GM18508 (cell line): ENCODE data around the gene RNF5.
"Not testable (repeated sequence)": the region's sequence is repeated elsewhere in the genome, so short reads cannot be mapped to it uniquely, and the experiment has no call there.

Experiments used
- ATAC-seq: cut with Tn5 transposase; IDR thresholded peaks from one replicate; pipeline ENCODE4 v1.9.1; 2021; ENCODE audit warnings: moderate number of reproducible peaks; ENCODE audit not compliant: insufficient read depth, unreplicated experiment

RNF5 gene

DNA sequence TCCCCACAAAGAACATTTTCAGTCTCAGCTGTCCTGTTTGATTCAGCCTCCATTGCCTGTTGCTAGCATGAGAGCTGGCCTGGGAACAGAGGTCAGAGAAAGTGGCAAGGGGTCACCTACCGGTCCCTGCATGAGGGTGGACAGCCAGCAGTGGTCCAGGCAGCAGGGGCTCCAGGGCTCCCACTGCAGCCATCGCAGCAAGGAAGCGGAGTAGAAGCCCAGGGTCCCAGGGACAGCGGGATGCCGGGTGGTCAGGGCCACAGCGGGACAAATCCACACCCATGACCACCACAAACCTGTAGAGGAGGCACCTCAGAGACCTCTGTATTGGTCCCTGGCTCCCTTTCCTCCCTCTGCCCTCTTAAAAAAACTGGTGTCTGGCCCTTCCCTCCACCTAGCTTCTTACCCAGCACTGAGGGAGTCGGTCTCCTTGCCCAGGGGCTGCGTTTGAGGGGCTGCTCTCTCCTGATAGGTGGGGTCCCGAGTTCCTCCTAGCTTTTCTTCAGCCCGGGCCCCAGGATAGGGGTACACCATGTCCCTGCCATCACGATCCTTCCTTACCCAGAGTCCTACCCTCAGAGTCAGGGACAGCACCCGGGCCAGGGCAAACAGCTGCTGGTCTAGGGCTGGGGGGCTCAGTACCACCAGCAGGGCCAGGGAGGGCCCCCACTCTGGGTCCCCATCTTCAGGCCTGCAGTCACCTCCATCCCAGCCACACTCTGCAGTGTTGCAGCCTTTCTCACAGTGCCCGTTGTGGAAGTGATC lies 22.7 kb downstream of the RNF5 start:
- no peak for ATAC-seq

DNA sequence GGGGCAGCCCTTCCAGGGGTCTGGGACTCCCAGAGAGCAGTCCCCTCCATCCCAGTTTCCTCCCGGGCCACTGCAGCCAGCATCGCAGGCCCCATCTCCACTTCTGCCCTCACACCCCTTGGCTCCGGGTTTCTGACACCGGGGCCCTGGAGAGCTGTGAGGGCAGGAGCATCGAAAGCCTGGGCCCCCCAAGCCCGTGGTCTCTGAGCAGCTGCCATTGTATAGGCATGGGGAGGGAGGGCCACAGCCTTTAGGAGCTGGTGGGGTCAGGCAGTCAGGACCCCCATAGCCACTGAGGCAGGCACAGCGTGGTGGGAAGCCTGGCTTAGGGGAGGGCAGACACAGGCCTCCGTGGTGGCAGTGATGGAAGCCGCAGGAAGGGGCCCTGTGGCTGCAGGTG lies 24.0 kb downstream of the RNF5 start:
- no peak for ATAC-seq

DNA sequence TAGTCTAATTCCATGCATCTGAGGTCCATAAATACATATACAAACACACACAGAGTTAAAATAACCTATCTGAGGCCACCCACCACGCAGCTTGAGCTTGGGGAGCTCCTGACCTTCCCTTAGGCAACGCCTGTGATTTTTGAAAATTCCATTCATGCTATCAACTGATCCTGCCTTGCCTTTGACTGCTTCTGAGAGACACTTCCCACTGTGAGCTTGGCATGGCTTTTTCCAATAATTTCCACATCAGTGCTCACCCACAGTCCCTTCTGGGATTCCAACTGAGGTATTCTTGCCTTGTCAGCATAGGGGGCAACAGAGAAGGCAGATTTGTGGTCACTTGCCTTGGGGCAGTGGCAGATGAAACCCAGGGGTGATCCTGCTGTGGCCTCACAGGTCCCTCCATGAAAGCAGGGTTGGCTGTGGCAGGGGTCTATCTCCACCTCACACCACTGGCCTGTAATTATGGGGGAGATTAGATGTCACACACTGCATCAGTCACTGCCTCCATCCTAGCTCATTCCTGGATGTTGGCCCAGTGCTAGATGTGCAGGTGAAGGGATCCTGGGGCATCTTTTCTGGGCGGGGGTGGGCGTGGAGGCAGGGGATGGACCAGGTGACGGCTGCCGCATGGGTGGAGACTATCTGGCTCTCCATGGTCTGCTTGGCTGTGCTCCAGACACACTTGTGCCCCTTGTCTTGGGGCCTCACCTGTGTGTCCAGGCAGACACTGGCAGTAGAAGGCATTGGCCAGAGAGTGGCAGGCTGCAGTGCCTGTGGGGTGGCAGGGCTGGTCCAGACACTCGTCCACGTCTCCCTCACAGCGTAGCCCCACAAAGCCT lies 25.4 kb downstream of the RNF5 start:
- no peak for ATAC-seq

DNA sequence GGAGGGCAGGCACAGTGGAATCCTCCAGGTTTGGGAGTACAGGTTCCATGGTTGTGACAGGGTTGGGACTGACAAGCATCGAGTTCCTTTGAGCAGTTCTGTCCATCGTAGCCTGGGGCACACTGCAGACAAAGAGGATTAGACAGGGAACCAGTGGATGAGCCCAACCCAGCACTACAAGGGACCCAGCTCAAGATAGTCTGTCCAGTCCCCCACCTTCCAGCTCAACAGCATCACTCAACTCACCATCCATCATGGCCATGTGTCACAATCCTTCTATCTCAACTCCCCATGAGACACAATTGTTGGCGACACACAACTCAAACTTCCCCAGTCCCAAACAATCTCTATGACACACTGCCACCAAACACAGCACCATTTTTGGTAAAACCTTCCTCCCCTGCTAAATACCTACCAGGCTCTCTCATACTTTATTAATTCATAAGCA lies 26.1 kb downstream of the RNF5 start:
- no peak for ATAC-seq

DNA sequence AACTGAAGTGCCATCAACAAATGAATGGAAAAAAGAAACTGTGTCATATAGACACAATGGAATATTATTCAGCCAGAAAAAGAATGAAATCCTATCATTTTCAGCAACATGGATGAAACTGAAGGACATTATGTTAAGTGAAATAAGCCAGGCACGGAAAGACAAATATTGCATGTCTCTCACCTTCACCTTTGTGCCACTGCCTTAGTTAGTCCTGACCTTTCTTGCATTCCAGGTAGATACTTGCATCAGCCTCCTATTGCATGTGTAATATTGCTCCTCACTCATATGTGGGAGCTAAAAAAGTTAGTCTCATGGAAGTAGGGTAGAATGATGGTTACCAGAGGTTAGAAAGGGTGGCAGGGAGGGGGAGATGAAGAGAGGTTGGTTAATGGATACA lies 30.8 kb downstream of the RNF5 start:
- no peak for ATAC-seq

DNA sequence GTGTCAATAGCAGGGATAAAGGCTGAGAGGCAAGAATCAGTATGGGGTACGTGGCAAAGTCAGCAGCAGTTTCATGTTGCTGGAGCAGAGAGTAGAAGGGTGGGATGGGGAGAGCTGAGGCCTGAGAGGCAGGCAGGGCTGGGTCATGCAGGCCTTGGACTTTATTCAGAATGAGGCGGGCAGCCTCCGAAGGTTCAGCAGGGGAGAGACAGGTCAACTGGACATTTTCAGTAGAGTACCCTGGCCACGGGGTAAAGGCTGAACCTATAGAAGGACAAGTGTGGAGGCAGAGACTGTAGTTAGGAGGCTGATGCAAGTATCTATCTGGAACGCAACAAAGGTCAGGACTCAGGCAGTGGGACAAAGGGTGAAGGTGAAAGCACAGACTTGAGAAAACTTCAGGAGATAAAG lies 32.0 kb downstream of the RNF5 start:
- no peak for ATAC-seq

DNA sequence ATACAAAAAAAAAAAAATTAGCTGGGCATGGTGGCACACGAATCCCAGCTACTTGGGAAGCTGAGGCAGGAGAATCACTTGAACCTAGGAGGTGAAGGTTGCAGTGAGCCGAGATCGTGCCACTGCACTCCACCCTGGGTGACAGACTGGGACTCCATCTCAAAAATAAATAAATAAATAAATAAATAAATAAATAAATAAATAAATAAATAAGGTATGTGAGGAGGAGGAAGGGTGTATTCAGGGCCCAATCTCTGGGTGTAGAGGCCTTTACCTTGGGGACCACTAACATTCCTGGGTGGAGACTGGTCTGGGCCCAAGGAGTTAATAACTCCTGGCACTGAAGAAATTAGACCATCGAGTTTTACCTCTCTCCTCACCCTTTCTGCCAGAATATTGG lies 33.2 kb downstream of the RNF5 start:
- ATAC-seq: not testable (repeated sequence)

DNA sequence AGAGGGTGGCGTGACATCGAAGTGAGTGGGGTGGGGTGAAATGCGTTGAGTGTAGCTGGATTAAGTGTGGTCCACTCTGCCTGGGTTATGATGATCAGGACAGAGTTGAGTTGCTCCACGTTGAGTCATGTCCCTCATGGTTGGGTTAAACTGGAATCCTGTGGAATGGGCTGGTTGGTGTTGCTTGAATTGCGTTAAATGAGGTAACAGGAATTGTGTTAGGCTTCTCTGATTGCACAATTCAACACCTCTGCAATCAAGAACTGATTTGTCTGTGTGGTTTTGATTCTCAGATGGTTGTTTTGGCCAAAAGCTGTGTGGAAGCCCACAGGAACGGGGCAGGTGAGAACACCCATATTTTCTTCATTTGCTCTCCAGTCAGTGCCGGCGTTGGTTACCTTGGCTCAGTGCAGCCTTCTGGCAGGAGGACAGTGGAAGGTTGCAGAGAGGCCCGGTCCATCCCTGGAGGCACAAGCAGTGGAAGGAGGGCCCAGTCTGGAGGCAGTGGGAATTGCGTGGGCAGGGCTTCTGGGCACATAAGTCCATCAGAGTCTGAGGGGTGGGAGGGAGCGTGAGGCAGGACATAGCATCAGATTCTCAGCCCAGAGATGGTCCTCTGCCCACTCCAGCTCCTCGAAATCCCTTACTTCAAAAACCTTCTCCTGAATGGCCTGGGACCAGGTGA lies 34.0 kb downstream of the RNF5 start:
- ATAC-seq: no peak

DNA sequence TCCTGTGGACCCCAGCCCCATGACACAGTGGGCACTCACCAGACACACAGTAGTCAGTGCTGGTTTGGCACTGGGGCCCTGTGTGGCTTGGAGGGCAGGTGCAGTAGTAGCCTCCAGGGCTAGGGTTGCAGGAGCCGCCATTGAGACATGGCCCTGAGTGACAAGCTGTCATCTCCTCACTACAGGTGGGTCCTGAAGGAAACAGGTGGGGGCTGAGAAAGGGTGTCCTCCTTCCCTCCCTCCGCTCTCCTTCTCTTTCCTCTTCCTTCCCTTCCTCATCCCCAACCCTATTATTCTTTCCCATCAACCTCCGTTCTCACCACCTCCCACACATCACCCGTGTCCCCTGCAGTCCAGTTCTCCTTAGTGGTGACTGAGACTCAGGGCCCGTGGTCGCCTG lies 35.4 kb downstream of the RNF5 start:
- no peak for ATAC-seq

DNA sequence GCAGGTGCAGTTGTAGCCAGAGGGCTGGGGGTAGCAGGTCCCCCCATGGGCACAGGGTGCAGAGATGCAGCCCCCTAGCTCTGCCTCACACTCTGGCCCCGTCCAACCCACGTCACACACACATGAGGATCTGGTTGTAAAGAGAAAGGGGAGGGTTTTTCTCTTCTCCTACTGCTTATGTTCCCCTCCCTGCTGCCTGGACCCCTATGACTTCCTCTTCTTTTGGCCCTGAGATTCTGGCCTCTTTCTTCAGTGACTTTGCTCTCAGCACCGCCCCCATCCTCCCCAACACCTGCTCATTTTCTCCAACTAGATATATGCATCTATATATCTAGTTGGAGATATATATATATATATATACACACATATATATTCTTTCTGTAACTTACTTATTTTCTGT lies 35.9 kb downstream of the RNF5 start:
- ATAC-seq: no peak

DNA sequence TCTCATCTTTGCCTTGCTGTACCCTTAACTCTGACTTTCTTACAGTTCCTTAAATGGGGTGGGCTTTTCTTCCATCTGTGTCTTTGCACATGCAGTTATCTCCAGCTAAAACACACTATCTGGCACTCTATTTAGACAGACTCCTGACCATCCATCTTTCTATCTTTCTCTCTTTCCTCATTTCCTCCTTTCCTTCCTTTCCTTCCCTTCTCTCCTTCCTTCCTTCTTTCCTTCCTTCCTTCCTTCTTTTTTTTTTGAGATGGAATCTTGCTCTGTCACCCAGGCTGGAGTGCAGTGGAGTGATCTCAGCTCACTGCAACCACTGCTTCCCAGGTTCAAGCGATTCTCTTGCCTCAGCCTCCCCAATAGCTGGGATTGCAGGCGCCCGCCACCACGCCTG lies 37.4 kb downstream of the RNF5 start:
- no peak for ATAC-seq

DNA sequence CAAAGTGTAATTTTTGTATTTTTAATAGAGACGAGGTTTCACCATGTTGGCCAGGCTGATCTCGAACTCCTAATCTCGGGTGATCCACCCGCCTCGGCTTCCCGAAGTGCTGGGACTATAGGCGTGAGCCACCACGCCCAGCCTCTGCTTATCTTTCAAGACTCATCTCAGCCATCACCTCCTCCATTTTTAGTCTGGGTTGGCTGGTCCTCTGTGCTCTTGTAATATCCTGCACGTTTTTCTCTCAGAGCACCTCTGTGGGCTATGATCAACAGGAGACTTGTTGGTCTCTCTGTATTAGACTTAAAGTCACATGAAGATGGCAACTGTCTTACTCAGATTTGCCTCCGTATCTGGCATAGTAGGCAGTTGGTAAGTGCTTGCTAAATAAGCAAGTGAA lies 38.1 kb downstream of the RNF5 start:
- ATAC-seq: no peak

DNA sequence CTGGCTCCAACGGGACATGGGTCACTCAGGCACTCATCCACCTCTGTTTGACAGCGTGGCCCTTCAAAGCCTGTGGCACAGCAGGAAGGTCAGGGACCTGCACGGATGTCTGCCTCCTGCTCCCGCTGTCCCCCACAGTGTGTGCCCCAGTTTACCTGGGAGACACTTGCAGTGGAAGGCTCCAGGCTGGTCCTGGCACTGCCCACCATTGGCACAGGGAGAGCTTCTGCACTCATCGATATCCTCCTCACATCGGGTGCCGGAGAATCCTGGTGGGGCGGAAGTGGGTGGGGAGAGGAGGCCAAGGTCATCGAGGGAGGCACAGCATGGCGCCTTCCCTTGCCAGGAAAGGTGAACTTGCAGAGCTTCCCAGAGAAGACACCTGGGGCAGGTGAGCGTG lies 38.8 kb downstream of the RNF5 start:
- no peak for ATAC-seq

DNA sequence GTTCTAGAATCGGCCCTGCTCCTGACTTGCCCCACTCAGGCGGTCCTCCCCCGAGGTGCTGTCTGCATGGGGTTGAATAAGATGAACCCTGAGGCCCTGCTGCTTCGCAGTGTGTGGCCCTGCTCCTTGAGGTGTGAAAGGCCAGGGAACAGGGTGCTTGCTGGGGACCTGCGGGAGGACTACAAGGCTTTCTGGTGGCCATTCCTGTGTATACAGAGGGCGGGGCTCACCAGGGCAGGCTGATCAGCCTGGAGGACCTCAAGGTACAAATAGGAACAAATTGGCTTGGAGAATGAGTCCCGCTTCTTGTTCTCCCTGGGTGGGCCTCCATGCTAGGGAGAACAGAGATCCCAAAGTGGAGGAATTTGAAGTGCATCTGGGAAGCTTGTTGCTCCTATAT lies 40.0 kb downstream of the RNF5 start:
- ATAC-seq: no peak

DNA sequence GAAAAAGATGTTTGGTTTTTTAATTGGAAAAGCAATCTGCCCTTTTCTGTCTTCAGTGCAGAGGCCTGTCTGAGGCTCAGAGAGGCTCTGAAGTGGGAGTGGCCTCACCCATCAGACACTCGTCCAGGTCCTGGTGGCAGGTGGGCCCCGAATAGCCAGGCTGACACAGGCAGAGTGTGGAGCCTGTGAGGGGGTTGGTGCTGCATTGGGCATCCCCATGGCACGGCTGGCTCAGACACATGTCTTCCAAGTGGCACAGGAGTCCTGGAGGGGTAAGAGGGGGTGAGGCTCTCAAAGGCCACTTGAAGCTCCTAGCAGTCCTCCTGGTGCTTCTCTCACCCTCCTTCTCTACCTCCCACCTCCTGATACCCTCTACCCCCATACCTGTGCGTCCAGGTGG lies 41.8 kb downstream of the RNF5 start:
- no peak for ATAC-seq

DNA sequence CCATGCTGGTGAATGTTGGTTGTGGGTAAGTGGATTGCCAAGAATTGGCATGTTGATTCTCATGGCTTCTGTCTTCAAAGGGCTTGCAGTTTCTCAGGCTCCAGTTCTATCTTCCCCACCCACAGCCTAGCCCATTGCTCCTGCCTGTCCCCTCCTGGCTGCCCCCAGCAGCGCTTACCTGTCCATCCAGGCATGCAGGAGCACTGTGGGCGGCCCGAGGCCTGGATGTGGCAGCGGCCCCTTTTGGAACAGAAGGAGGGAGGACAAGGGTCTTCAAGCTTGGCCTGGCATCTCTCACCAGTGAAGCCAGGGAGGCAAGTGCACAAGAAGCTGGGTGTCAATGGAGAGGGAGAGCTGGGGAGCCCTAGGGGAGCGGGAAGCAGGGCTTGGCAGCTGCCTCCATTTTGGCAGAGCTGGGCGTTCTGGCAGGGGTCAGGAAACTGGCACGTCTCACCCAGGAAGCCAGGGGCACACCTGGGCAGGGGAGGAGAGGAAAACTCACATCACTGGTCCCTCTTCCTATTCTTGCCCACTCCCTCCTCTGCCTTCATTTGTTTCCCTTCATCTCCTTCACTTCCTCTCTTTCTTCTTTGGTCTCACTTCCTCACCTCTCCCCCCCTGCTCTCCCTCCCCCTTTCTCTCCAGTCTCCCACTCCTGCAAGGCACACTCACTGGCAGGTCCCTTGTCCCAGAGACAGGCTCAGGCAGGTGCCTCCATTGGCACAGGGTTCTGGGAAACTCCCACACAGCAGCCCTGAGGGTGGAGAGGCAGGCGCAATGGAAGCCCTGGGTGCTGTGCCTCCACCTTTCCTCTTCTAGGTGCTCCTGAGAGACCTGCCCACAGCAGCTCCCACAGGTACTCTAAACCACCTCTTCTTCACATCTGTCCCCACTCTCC lies 44.4 kb downstream of the RNF5 start:
- no peak for ATAC-seq

DNA sequence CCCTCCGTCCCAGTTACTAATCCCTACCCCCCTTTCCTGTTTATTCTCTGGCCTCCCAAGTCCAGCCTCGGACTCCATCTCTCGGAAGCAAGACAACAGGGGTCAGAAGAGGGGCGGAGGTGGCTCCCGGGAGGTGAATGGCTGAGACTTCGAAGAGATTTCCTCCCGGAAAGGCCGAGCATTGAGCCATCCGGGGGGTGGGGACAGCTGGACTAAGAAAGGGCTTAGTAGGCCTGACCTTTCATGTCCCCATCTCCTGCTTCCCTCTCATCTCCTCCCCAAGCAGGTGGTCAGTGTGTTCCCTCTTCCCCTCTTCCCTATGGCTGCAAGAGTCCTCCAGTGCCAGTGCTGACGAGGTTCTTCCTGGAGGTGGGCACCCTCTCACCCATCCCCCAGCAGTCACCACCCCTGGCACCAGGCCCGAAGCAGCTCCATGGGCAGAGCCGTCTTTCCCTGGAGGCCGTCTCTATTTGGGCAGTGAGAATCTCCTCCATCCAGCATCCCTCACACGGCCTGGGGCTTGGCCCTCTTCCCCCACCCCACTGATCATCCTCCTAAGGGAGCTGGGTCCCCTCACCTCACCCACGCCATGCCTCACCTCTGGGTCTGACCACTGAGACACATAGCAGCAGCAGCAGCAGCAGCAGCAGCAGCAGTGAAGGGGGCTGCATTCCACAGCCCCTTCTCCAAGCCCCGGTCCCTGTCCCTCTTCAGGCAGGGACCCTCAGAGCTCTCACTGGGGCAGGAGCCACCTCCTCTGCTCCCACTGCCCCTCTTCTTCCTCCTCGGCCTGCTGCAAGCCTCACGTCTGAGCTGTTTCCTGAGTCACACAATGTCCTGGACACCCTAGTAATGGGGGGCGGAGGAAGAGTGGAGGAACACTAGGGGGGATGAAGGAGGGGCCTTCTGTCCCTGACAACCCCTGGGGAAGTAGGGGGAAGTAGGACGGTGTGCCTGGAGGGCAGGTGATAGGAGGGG lies 45.3 kb downstream of the RNF5 start, which contains the start of gene NOTCH4:
Gene NOTCH4 (minus strand): TSS at position 810 of the 978 bp plus-strand sequence. CDS start 139 bp downstream, at position 671.
- ATAC-seq: no peak

DNA sequence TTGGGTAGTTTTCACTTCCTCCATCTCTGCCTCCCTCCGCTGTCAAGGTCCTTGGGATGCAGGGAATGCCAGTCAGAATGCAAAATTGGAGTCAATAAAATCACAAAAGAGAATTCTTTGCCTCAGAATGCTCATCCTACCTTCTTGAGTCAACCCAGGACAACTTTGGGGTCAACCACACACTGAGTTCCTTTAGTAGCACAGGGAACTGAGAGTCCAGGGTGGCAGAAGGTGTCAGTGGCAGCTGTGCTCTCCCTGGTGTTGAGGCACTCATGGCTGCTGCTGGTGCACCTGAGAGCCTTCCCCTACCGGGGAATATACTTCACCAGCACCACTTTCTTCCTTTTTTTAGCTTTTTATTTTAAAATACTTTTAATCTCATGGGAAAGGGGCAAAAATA lies 46.5 kb downstream of the RNF5 start:
- no peak for ATAC-seq

DNA sequence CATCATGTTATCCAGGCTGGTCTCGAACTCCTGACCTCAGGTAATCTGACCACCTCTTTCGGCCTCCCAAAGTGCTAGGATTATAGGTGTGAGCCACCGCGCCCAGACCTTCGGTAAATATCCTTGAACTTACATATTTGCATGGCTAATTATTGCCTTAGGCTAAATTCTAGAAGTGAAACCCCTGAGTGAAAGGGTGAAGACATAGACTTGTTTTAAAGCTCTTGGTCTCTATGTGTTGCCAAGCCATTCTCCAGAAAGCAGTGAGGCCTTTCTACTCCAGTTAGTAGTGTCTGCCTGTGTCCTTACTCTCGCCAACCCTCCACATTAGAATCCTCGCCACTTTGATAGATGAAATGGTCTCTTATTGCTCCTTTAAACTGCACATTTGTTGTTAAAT lies 48.2 kb downstream of the RNF5 start:
- no peak for ATAC-seq
